Right lobe of liver (tissue), 6 donors: ENCODE data around the gene GDPGP1. TPM values are rescaled to one million over a fixed set of nuclear protein-coding genes. Genes with fewer than 3 reads are reported as not detected.
A peak's percentile ranks its signal among the peaks of the same experiment; 100 is the strongest.

Experiments used
- ATAC-seq, 4 donors: fragments of 200-7000 bp; cut with Tn5 transposase; one replicate each; pipeline ENCODE4 v1.9.1; 2020; ENCODE audit warnings: mild to moderate bottlenecking in 4 of 4, moderate library complexity in 4 of 4
- DNase-seq, 3 donors: peaks; one replicate each; pipeline ENCODE4 v3.0.0-alpha.2; 2020
- H3K27ac ChIP-seq, 3 donors: fragments of 200-600 bp; one replicate each; pipeline ENCODE4 v1.8.0; 2022
- H3K27me3 ChIP-seq, 2 donors: fragments of 200-600 bp; one replicate each; pipeline ENCODE4 v1.8.0; 2022
- H3K36me3 ChIP-seq, 4 donors: fragments of 200-600 bp; sonication (generic) in 1 of 4; one replicate each; pipeline versions ENCODE4 v1.5.1 to v1.8.0; 2017 to 2022; ENCODE audit warnings: control low read depth in 1 of 4
- H3K4me1 ChIP-seq, 4 donors: fragments of 200-600 bp; sonication (generic) in 1 of 4; one replicate each; pipeline versions ENCODE4 v1.5.1 to v1.8.0; 2017 to 2022; ENCODE audit warnings: control low read depth in 1 of 4
- H3K4me3 ChIP-seq, 3 donors: fragments of 200-600 bp; one replicate each; pipeline ENCODE4 v1.8.0; 2022
- H3K9me3 ChIP-seq, 4 donors: fragments of 200-600 bp; sonication (generic) in 1 of 4; one replicate each; pipeline versions ENCODE4 v1.5.1 to v1.8.0; 2017 to 2022; ENCODE audit warnings: control low read depth in 1 of 4
- POLR2A ChIP-seq: fragments of 450-650 bp; IDR thresholded peaks from one replicate; pipeline ENCODE4 v1.6.1; 2017; ENCODE audit warnings: antibody characterized with exemption, mild to moderate bottlenecking
- WGBS: methylation state at CpG from one replicate; pipeline ENCODE4 v1.1.6; 2018; ENCODE audit warnings: low coverage, low lambda C conversion rate; ENCODE audit not compliant: insufficient coverage; ENCODE audit errors: missing lambda C conversion rate; 5-methylcytosine and 5-hydroxymethylcytosine counted together
- intact Hi-C, 2 donors: fragments of 100-400 bp; cut with DNase I; formaldehyde crosslinking; loops; one replicate each; pipeline versions ENCODE4 v1.11.2 to v1.14.1; 2022
- total RNA-seq, 6 experiments: library from RNA; depleted of rRNA in 2 of 6; stranded (reverse); fragments of >200 nt in 2 of 6; fragmentation: NEBNext Ultra II Directional in 3 of 6; extraction: Animal tissue kit (Norgen Biotek cat#: 25700) in 3 of 6; gene quantifications; one replicate each; pipeline versions ENCODE4 v1.1.0 to v1.2.4, GENCODE V29; 2016 to 2023
- TF ChIP-seq, protein P1 (sequence below), 4 donors: fragments of 200-600 bp in 3 of 4; fragments of 450-650 bp in 1 of 4; IDR thresholded peaks; one replicate each; pipeline versions ENCODE4 v1.5.1 to v1.8.0; 2016 to 2022; ENCODE audit warnings: antibody characterized with exemption in 4 of 4, mild to moderate bottlenecking in 2 of 4
- donor health status: DM: no; HTN: yes; CAD: no.
- donor health status: DM: no; HTN: no; CAD: no.
- donor health status: DM: no; HTN: no; CAD: no.
- donor health status: DM: no; HTN: yes; CAD: no.
- donor health status: DM: no; HTN: yes; CAD: no.

The GDPGP1 gene
- total RNA-seq, 6 experiments from 2014 or later: 3.6 to 13.6 (median 7.3) TPM

DNA sequence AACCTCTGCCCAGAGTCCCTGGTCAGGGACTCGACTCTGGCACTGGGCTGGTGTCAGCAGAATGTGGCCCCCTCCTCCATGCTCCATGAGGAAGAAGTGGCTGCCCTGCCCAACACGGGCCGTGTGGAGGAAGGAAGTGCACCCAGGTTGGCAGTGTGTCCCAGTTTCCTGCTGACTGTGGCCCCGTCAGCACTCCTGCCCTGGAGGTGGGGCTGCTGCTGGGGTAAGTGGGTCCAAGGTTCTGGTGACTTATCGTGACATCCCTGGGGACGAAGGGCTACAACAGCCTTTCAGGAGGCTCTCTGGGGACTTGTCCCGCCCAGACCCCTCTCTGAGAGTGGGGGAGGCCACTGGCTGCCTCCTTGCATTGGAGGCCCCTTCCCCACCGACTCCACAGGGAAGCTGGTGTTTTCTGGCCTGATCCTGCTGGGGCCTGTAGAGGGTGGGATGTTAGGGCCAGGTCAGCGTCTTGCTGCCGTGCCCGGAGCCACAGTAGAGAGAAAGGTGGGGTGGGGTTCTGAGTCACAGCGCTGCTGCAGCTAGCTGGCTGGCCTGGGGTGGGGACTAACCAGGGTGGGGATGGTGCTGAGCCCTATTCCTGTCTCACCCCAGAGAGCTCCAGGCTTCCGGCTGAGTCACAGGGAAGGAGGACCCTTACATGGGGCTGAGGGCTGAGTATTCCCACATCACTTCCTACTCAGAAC lies 22.4 kb upstream of the GDPGP1 start:
- H3K36me3 ChIP-seq: no peaks in the 10 kb centered on the region
- TF ChIP-seq POLR2A: no peak
- TF ChIP-seq, protein P1, sequence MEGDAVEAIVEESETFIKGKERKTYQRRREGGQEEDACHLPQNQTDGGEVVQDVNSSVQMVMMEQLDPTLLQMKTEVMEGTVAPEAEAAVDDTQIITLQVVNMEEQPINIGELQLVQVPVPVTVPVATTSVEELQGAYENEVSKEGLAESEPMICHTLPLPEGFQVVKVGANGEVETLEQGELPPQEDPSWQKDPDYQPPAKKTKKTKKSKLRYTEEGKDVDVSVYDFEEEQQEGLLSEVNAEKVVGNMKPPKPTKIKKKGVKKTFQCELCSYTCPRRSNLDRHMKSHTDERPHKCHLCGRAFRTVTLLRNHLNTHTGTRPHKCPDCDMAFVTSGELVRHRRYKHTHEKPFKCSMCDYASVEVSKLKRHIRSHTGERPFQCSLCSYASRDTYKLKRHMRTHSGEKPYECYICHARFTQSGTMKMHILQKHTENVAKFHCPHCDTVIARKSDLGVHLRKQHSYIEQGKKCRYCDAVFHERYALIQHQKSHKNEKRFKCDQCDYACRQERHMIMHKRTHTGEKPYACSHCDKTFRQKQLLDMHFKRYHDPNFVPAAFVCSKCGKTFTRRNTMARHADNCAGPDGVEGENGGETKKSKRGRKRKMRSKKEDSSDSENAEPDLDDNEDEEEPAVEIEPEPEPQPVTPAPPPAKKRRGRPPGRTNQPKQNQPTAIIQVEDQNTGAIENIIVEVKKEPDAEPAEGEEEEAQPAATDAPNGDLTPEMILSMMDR (IDR thresholded peaks at IDR 0.05): no peak
- peak overlapping the region in 1 of 3 donors; percentile 29 for H3K27ac ChIP-seq
- H3K4me1 ChIP-seq: peaks cover 0 to 46% (median 7%) of the 10 kb centered on the region in 4 donors
- ATAC-seq: peak; percentile 31 to 73 (median 52)
- no peaks in the 10 kb centered on the region for H3K9me3 ChIP-seq
- WGBS: 65% methylated on average over 8 of the region's 13 CpGs
- intact Hi-C loops: loop anchor here (10.0 kb wide), 1 partner anchor 47 kb away; no protein-coding TSS in a partner anchor
- peak in 1 of 3 donors; percentile 58 for DNase-seq
- no peak overlapping the region for H3K4me3 ChIP-seq
- H3K27me3 ChIP-seq: no peaks in the 10 kb centered on the region

DNA sequence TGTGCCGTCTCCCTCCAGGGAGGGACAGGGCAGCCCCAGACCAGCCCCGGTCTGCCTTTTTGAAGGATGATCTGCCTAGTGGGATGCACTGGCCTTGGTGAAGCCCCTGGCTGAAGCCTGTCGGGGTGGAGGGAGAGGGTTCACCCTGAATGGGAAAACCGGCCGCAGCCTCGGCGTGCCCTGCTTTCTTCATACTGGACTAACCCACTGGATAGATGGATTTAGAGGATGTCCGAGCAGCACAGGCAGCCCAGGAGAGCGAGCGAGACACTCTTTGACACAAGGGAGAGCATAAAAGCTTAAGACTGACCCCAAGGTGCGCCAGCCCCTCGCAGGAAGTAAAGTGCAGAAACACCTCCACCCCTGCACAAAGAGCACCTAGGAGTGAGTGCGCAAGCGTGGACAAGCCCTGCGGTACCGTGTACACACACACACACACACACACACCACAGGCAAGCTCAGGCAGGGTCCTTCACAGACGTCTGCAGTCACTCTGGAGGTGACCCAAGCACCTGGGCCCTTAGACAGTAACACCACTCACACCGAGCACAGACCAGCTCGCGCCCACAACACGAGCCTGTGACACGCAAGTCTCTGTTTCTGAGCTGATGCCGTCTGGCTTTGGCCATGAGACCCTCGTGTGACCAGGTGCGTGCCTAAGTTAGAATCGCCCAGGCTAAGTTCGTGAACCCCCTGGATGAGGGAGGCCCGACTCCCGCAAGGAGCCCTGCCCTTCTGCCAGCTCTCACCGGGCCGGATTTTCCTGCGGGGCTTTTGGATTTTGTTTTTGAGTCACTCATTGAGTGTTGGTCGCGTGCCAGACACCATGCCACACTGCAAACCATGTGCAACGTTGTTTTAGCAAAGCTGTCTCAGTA lies 21.5 kb upstream of the GDPGP1 start:
- ATAC-seq (peak in 2 of 4 donors; percentile 8), DNase-seq (no peak)
- H3K4me3 ChIP-seq: no peak overlapping the region
- 57% methylated on average over 4 of the region's 35 CpGs for WGBS
- H3K9me3 ChIP-seq: no peaks in the 10 kb centered on the region
- intact Hi-C loops: loop anchor here (10.0 kb wide), 1 partner anchor 48 kb away; no protein-coding TSS in a partner anchor
- H3K27me3 ChIP-seq: no peaks in the 10 kb centered on the region
- H3K4me1 ChIP-seq: peaks cover 0 to 40% (median 7%) of the 10 kb centered on the region in 4 donors
- peaks cover 0 to 2% (median 0%) of the 10 kb centered on the region in 4 donors for H3K36me3 ChIP-seq
- TF ChIP-seq, protein P1 (IDR thresholded peaks at IDR 0.05): no peak
- no peak for TF ChIP-seq POLR2A
- peak overlapping the region in 1 of 3 donors; percentile 18 for H3K27ac ChIP-seq

DNA sequence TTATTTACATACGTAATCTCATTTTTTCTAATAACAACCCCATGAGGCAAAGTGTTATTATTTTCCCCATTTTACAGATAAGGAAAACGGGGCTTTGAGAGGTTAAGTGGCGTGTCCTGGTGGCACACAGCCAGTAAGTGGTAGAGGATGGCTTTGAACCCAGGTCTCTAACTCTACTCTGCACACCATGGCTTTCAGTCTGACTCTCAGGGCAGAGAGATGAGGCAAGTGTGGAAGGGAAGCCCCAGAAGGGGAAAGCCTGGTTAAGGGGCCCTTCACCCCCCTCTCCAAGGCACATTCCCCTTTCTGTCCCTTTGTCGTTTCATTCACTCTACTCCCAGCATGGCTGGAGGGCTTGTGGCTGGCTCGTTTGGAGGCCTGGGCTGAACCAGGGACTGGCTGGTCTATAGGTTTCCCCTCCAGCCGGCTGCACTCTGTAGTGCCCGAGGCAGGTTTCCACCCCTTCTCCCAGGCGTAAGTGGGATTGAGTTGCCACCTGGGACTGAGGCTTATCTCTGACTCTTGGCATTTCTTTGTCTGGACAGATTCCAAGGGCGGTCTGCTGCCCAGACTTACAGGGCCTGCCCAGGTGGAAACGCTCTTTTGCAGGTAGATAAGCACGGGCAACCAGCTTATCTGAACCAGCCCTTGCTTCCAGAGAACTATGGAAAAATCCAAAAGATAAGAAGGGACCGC lies 20.7 kb upstream of the GDPGP1 start:
- peaks cover 0 to 5% (median 0%) of the 10 kb centered on the region in 4 donors for H3K36me3 ChIP-seq
- H3K4me3 ChIP-seq: no peak overlapping the region
- TF ChIP-seq, protein P1 (IDR thresholded peaks at IDR 0.05): no peak
- TF ChIP-seq POLR2A: no peak
- ATAC-seq (peak; percentile 31 to 65 (median 60)), DNase-seq (no peak)
- intact Hi-C loops: loop anchor here (10.0 kb wide), 1 partner anchor 48 kb away; no protein-coding TSS in a partner anchor
- H3K27ac ChIP-seq: peak overlapping the region in 1 of 3 donors; percentile 18
- no peaks in the 10 kb centered on the region for H3K9me3 ChIP-seq
- H3K4me1 ChIP-seq: peaks cover 0 to 32% (median 7%) of the 10 kb centered on the region in 4 donors
- WGBS: 54% methylated on average over 8 of the region's 12 CpGs
- no peaks in the 10 kb centered on the region for H3K27me3 ChIP-seq

DNA sequence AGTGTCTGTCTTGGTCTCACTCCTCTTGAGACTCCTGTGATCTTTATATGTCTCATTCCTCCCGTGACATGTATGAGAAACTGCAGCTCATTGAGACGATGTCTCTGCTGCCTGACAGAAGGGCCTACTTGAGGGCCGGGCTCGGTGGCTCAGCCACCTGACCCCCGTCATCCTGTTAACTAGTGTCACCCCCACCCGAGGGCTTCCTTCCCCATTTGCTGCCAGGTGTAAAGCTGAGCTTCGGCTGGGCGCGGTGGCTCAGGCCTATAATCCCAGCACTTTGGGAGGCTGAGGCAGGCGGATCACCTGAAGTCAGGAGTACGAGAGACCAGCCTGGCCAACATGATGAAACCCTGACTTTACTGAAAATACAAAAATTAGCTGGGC lies 20.2 kb upstream of the GDPGP1 start:
- H3K27ac ChIP-seq: no peak overlapping the region
- ATAC-seq (no peak), DNase-seq (no peak)
- no peaks in the 10 kb centered on the region for H3K27me3 ChIP-seq
- TF ChIP-seq, protein P1 (IDR thresholded peaks at IDR 0.05): no peak
- TF ChIP-seq POLR2A: no peak
- peaks cover 0 to 5% (median 0%) of the 10 kb centered on the region in 4 donors for H3K36me3 ChIP-seq
- H3K4me3 ChIP-seq: no peak overlapping the region
- H3K9me3 ChIP-seq: no peaks in the 10 kb centered on the region
- peaks cover 0 to 26% (median 7%) of the 10 kb centered on the region in 4 donors for H3K4me1 ChIP-seq
- intact Hi-C loops: loop anchor here (10.0 kb wide), 1 partner anchor 49 kb away; no protein-coding TSS in a partner anchor
- 74% methylated on average over 9 of the region's 11 CpGs for WGBS
